SK-N-SH (cell line): ENCODE data around the gene FBXL15. TPM values are rescaled to one million over a fixed set of nuclear protein-coding genes. Genes with fewer than 3 reads are reported as not detected.

Experiments
- EP300 ChIP-seq, 2 experiments: IDR thresholded peaks; 2 replicates each; pipeline versions ENCODE4 v1.4.0 to v1.6.1; 2012; ENCODE audit warnings: borderline replicate concordance in 1 of 2, low read depth in 1 of 2, low read length in 1 of 2
- JUND ChIP-seq: IDR thresholded peaks from 2 replicates; pipeline ENCODE4 v1.4.0; 2012
- MEF2A ChIP-seq: IDR thresholded peaks from 2 replicates; pipeline ENCODE4 v1.4.0; 2012; ENCODE audit warnings: low read depth, borderline replicate concordance
- NFIC ChIP-seq: IDR thresholded peaks from 2 replicates; pipeline ENCODE4 v1.4.0; 2012; ENCODE audit warnings: borderline replicate concordance
- POLR2AphosphoS5 ChIP-seq: IDR thresholded peaks from 2 replicates; pipeline ENCODE4 v1.6.1; 2012; ENCODE audit warnings: low read depth, low read length
- RAD21 ChIP-seq: IDR thresholded peaks from 2 replicates; pipeline ENCODE4 v1.6.1; 2012; ENCODE audit warnings: mild to moderate bottlenecking, low read length
- SMC3 ChIP-seq: IDR thresholded peaks from 2 replicates; pipeline ENCODE4 v1.6.1; 2012; ENCODE audit warnings: low read depth, low read length, improper control_type of control experiment
- polyA plus RNA-seq, 3 experiments: library from polyadenylated mRNA; depleted of rRNA; stranded (reverse); fragments of >200 nt; gene quantifications; 2 replicates each; pipeline ENCODE4 v1.2.3, GENCODE V29; 2012
- TF ChIP-seq, protein P1 (sequence below): IDR thresholded peaks from 2 replicates; pipeline ENCODE4 v1.4.0; 2012; ENCODE audit warnings: low read depth, borderline replicate concordance
- TF ChIP-seq, protein P2 (sequence below): IDR thresholded peaks from 2 replicates; pipeline ENCODE4 v1.4.0; 2012; ENCODE audit warnings: low read depth
- TF ChIP-seq, protein P3 (sequence below): fragments of 200-600 bp; sonication (generic); IDR thresholded peaks from 2 replicates; pipeline ENCODE4 v1.6.1; 2017; ENCODE audit warnings: antibody characterized with exemption, mild to moderate bottlenecking, moderate library complexity
- TF ChIP-seq, protein P4 (sequence below): fragments of 150-350 bp; IDR thresholded peaks from 2 replicates; pipeline ENCODE4 v1.6.1; 2016; ENCODE audit warnings: mild to moderate bottlenecking, low read depth, low read length
- TF ChIP-seq, protein P5 (sequence below): IDR thresholded peaks from 2 replicates; pipeline ENCODE4 v1.6.1; 2012; ENCODE audit warnings: mild to moderate bottlenecking, low read depth, low read length, moderate library complexity

FBXL15 gene
- polyA plus RNA-seq, 1 of the 3 experiments (the other 2 are of a cell fraction): 17.2 TPM

DNA sequence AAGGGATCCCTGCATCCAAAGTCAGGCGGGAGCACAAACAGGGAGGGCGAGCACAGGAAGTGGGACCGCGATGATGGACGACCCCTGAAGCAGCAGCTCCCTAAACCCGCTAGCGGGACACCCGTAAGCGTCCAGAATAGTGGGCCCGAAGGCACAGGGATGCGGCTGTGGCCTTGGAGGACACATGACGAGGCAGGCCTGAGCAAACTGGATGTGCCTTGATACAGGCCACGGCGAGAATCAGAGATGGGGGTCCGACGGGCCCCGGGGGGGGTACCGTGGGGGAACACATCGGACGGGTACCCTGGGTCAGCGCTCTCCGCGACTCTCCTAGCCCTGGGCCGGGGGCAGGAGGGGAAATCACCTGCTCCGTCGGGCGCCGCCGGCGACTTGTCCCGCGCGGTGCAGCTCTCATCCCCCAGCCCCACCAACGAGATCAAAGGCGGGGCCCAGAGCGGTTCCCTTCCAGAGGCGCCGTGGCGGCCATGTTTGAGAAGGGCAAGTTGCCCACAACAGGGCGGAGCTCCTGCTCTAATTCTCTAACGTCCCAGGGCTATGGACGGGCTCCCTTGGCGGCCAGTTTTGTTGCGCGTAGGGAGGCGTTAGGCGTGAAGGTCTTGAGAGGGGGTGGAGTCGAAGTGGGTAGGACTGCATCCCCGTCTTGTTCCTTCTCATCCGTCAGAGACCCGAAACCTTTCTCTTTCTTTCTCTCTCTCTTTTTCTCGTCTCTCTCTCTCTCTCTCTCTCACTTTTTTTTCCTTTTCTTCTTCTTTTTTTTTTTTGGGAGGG, 11.7 kb downstream of the FBXL15 start, which contains the start of gene CUEDC2 (continued):
- TF ChIP-seq, protein P1, sequence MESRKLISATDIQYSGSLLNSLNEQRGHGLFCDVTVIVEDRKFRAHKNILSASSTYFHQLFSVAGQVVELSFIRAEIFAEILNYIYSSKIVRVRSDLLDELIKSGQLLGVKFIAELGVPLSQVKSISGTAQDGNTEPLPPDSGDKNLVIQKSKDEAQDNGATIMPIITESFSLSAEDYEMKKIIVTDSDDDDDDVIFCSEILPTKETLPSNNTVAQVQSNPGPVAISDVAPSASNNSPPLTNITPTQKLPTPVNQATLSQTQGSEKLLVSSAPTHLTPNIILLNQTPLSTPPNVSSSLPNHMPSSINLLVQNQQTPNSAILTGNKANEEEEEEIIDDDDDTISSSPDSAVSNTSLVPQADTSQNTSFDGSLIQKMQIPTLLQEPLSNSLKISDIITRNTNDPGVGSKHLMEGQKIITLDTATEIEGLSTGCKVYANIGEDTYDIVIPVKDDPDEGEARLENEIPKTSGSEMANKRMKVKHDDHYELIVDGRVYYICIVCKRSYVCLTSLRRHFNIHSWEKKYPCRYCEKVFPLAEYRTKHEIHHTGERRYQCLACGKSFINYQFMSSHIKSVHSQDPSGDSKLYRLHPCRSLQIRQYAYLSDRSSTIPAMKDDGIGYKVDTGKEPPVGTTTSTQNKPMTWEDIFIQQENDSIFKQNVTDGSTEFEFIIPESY: peak; percentile 87; the same call in 1 of the 2 replicates
- TF ChIP-seq MEF2A (no peak), NFIC (no peak), JUND (no peak), RAD21 (no peak), SMC3 (no peak), EP300 (IDR thresholded peaks at IDR 0.05; ENCODE audit: borderline replicate concordance in 1 of 2, low read depth in 1 of 2, low read length in 1 of 2) (peak in 1 of 2 experiments; percentile 8; a peak in 1 of 4 replicates), POLR2AphosphoS5 (peak; percentile 80; the same call in 1 of the 2 replicates)
- TF ChIP-seq, protein P2, sequence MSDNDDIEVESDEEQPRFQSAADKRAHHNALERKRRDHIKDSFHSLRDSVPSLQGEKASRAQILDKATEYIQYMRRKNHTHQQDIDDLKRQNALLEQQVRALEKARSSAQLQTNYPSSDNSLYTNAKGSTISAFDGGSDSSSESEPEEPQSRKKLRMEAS: peak; percentile 84
- TF ChIP-seq, protein P3, sequence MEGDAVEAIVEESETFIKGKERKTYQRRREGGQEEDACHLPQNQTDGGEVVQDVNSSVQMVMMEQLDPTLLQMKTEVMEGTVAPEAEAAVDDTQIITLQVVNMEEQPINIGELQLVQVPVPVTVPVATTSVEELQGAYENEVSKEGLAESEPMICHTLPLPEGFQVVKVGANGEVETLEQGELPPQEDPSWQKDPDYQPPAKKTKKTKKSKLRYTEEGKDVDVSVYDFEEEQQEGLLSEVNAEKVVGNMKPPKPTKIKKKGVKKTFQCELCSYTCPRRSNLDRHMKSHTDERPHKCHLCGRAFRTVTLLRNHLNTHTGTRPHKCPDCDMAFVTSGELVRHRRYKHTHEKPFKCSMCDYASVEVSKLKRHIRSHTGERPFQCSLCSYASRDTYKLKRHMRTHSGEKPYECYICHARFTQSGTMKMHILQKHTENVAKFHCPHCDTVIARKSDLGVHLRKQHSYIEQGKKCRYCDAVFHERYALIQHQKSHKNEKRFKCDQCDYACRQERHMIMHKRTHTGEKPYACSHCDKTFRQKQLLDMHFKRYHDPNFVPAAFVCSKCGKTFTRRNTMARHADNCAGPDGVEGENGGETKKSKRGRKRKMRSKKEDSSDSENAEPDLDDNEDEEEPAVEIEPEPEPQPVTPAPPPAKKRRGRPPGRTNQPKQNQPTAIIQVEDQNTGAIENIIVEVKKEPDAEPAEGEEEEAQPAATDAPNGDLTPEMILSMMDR: no peak
- TF ChIP-seq, protein P4, sequence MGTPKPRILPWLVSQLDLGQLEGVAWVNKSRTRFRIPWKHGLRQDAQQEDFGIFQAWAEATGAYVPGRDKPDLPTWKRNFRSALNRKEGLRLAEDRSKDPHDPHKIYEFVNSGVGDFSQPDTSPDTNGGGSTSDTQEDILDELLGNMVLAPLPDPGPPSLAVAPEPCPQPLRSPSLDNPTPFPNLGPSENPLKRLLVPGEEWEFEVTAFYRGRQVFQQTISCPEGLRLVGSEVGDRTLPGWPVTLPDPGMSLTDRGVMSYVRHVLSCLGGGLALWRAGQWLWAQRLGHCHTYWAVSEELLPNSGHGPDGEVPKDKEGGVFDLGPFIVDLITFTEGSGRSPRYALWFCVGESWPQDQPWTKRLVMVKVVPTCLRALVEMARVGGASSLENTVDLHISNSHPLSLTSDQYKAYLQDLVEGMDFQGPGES: no peak
- TF ChIP-seq, protein P5, sequence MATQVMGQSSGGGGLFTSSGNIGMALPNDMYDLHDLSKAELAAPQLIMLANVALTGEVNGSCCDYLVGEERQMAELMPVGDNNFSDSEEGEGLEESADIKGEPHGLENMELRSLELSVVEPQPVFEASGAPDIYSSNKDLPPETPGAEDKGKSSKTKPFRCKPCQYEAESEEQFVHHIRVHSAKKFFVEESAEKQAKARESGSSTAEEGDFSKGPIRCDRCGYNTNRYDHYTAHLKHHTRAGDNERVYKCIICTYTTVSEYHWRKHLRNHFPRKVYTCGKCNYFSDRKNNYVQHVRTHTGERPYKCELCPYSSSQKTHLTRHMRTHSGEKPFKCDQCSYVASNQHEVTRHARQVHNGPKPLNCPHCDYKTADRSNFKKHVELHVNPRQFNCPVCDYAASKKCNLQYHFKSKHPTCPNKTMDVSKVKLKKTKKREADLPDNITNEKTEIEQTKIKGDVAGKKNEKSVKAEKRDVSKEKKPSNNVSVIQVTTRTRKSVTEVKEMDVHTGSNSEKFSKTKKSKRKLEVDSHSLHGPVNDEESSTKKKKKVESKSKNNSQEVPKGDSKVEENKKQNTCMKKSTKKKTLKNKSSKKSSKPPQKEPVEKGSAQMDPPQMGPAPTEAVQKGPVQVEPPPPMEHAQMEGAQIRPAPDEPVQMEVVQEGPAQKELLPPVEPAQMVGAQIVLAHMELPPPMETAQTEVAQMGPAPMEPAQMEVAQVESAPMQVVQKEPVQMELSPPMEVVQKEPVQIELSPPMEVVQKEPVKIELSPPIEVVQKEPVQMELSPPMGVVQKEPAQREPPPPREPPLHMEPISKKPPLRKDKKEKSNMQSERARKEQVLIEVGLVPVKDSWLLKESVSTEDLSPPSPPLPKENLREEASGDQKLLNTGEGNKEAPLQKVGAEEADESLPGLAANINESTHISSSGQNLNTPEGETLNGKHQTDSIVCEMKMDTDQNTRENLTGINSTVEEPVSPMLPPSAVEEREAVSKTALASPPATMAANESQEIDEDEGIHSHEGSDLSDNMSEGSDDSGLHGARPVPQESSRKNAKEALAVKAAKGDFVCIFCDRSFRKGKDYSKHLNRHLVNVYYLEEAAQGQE: peak; percentile 57
